Panc1 (cell line): Measurements from ENCODE around the gene TNFSF11. TPM values are rescaled to one million over a fixed set of nuclear protein-coding genes. Genes with fewer than 3 reads are reported as not detected.

Experiments used
- ATAC-seq: fragments of 200-7000 bp; cut with Tn5 transposase; 2 replicates; pipeline ENCODE4 v1.9.1; 2020; ENCODE audit warnings: mild to moderate bottlenecking, moderate library complexity
- BruUV-seq: library from RNA; stranded (reverse); fragments of 400-500 nt; replicated peaks from 2 replicates; lab custom pipeline; 2021; lab: Mats Ljungman, UMichigan
- CTCF ChIA-PET: fragments of 300-600 bp; sonication (Branson Sonifier 250); formaldehyde crosslinking; loops from one replicate; lab custom pipeline; 2022; ENCODE audit warnings: antibody characterized with exemption; lab: Charles Lee
- POLR2A ChIA-PET: fragments of 300-600 bp; sonication (Branson Sonifier 250); formaldehyde crosslinking; loops from one replicate; lab custom pipeline; 2022; ENCODE audit warnings: antibody characterized with exemption; lab: Charles Lee
- DNase-seq: peaks from one replicate; pipeline ENCODE4 v3.0.0-alpha.2; 2010; ENCODE audit warnings: low read depth, low spot score
- H3K27ac ChIP-seq: 2 replicates; pipeline ENCODE4 v1.5.1; 2011; ENCODE audit warnings: mild to moderate bottlenecking, low read length, inconsistent platforms
- H3K27me3 ChIP-seq: fragments of 200-500 bp; sonication (Bioruptor generic); 2 replicates; pipeline ENCODE4 v1.6.0; 2014; ENCODE audit warnings: low read length, inconsistent platforms; ENCODE audit not compliant: control insufficient read depth, insufficient read depth
- H3K36me3 ChIP-seq: fragments of 200-500 bp; sonication (Bioruptor generic); 2 replicates; pipeline ENCODE4 v1.5.1; 2014; ENCODE audit warnings: inconsistent platforms, mild to moderate bottlenecking, low read length, moderate library complexity; ENCODE audit not compliant: control insufficient read depth, insufficient read depth
- H3K4me1 ChIP-seq: 2 replicates; pipeline ENCODE4 v1.5.1; 2011; ENCODE audit warnings: inconsistent platforms, mild to moderate bottlenecking, low read length, moderate library complexity; ENCODE audit not compliant: control insufficient read depth, insufficient read depth
- H3K4me3 ChIP-seq, 2 experiments: 2 replicates each; pipeline ENCODE4 v1.5.1; 2011 to 2012; ENCODE audit warnings: low read depth in 2 of 2, low read length in 2 of 2, mild to moderate bottlenecking in 2 of 2, inconsistent platforms in 1 of 2, moderate library complexity in 1 of 2
- H3K9me3 ChIP-seq: fragments of 200-500 bp; sonication (Bioruptor generic); 2 replicates; pipeline ENCODE4 v1.5.1; 2014; ENCODE audit warnings: low read depth, mild to moderate bottlenecking, inconsistent platforms, low read length, moderate library complexity; ENCODE audit not compliant: control insufficient read depth, insufficient read depth
- CTCF ChIP-seq: fragments of 450-650 bp; IDR thresholded peaks from 2 replicates; pipeline ENCODE4 v1.5.1; 2017; ENCODE audit warnings: mild to moderate bottlenecking
- POLR2AphosphoS5 ChIP-seq: IDR thresholded peaks from 2 replicates; pipeline ENCODE4 v1.6.1; 2012; ENCODE audit warnings: mild to moderate bottlenecking, low read depth, low read length, moderate library complexity
- REST ChIP-seq, 2 experiments: IDR thresholded peaks; 2 replicates each; pipeline ENCODE4 v1.6.1; 2011 to 2012; ENCODE audit warnings: low read depth in 2 of 2, control low read depth in 1 of 2, low read length in 1 of 2, mild to moderate bottlenecking in 1 of 2, moderate library complexity in 1 of 2; ENCODE audit not compliant: insufficient read depth in 1 of 2
- SIN3A ChIP-seq: IDR thresholded peaks from 2 replicates; pipeline ENCODE4 v1.6.1; 2012; ENCODE audit warnings: low read depth, mild to moderate bottlenecking, low read length, moderate library complexity, borderline replicate concordance; ENCODE audit not compliant: insufficient read depth
- TCF7L2 ChIP-seq: IDR thresholded peaks from 2 replicates; pipeline ENCODE4 v1.6.1; 2011; ENCODE audit warnings: mild to moderate bottlenecking, low read depth, low read length, inconsistent platforms
- in situ Hi-C: cut with HindIII; loops from 2 replicates; pipeline ENCODE4 v1.10.0; 2016; ENCODE audit warnings: low sequenced_read_pairs, low pct_unique_long_range_greater_than_20kb
- intact Hi-C: fragments of 100-400 bp; cut with micrococcal nuclease; formaldehyde crosslinking; loops from one replicate; pipeline ENCODE4 v1.10.0; 2022; ENCODE audit not compliant: unreplicated experiment
- total RNA-seq: library from RNA; stranded (reverse); gene quantifications from one replicate; pipeline ENCODE4 v1.2.1, GENCODE V29; 2021; ENCODE audit not compliant: unreplicated experiment

TNFSF11 gene
- total RNA-seq, 1 experiment from 2014 or later = not detected

GRCh38 chr13:42654212-42654611 is 80.3 kb downstream of the TNFSF11 start:
- Histone ChIP-seq H3K4me3 (no peak overlapping the region), H3K27me3 (no peaks in the 10 kb centered on the region), H3K36me3 (no peaks in the 10 kb centered on the region), H3K9me3 (no peaks in the 10 kb centered on the region), H3K27ac (no peak overlapping the region), H3K4me1 (no peaks in the 10 kb centered on the region)
- POLR2A ChIA-PET = no interaction called here
- intact Hi-C loops = no loop called here
- in situ Hi-C loops = no loop called here
- no TSS peak for BruUV-seq
- ATAC-seq (no peak), DNase-seq (no peak)
- no peak for TF ChIP-seq TCF7L2
- TF ChIP-seq REST (IDR thresholded peaks at IDR 0.05; ENCODE audit: insufficient read depth in 1 of 2, low read depth in 2 of 2, low read length in 1 of 2) = no peak
- no peak for TF ChIP-seq CTCF
- TF ChIP-seq POLR2AphosphoS5 = no peak
- CTCF ChIA-PET = no interaction called here

GRCh38 chr13:42654722-42655121 is 80.8 kb downstream of the TNFSF11 start:
- Histone ChIP-seq H3K4me1 (no peaks in the 10 kb centered on the region), H3K4me3 (no peak overlapping the region), H3K27me3 (no peaks in the 10 kb centered on the region), H3K36me3 (no peaks in the 10 kb centered on the region), H3K9me3 (no peaks in the 10 kb centered on the region), H3K27ac (no peak overlapping the region)
- intact Hi-C loops = no loop called here
- in situ Hi-C loops = no loop called here
- BruUV-seq = no TSS peak
- TF ChIP-seq POLR2AphosphoS5 (no peak), REST (IDR thresholded peaks at IDR 0.05; ENCODE audit: insufficient read depth in 1 of 2, low read depth in 2 of 2, low read length in 1 of 2) (no peak), SIN3A (no peak), TCF7L2 (no peak), CTCF (no peak)
- ChIA-PET POLR2A (no interaction called here), CTCF (no interaction called here)
- DNase-seq = no peak
- no peak for ATAC-seq
